NT2/D1 (cell line): Measurements from ENCODE around the gene TAS1R3.

ENCODE experiments used
- YY1 ChIP-seq: IDR thresholded peaks from 2 replicates; pipeline ENCODE4 v1.6.1; 2011; ENCODE audit not compliant: insufficient read length, insufficient read depth
- ZNF274 ChIP-seq: IDR thresholded peaks from 2 replicates; pipeline ENCODE4 v1.6.1; 2011; ENCODE audit warnings: mild to moderate bottlenecking, low read depth, low read length

- no peak for TF ChIP-seq YY1
- TF ChIP-seq ZNF274 = no peak
Measured at GRCh38 chr1:1367315-1367714, 36.2 kb downstream of the TAS1R3 start.
